ENCODE results near the gene ZNF750. TPM values are rescaled to one million over a fixed set of nuclear protein-coding genes. Genes with fewer than 3 reads are reported as not detected.

ZNF750 gene
- total RNA-seq, 2 experiments from 2014 or later, result not detected

GRCh38 chr17:82863383-82863940, 23.6 kb upstream of the ZNF750 start:
- no peaks in the 10 kb centered on the region for H3K9me3 Mint-ChIP-seq

GRCh38 chr17:82862737-82863382, 23.0 kb upstream of the ZNF750 start:
- Histone ChIP-seq H3K4me3 (ENCODE audit: low read length) (no peak overlapping the region), H3K9me3 (ENCODE audit: control insufficient read depth in 1 of 2, insufficient read depth in 1 of 2, low read length in 2 of 2) (no peaks in the 10 kb centered on the region), H3K4me1 (ENCODE audit: insufficient read depth, low read length) (peaks cover 96% of the 10 kb centered on the region), H3K36me3 (ENCODE audit: insufficient read depth, low read length) (no peaks in the 10 kb centered on the region), H3K27ac (ENCODE audit: low read depth in 1 of 2, low read length in 2 of 2) (peak overlapping the region; percentile 75 to 85), H3K27me3 (ENCODE audit: control insufficient read depth in 1 of 2, insufficient read depth in 2 of 2, low read length in 2 of 2) (no peaks in the 10 kb centered on the region)
- TF ChIP-seq CTCF (IDR thresholded peaks at IDR 0.05), result no peak
- ChIA-PET CTCF (interaction anchor here (1.2 to 2.1 kb wide), 4 partner anchors 21 to 70 kb away, joined by 3 to 27 read pairs (median 6); no protein-coding TSS in a partner anchor), POLR2A (interaction anchor here (1.1 to 2.7 kb wide), 4 partner anchors 22 to 336 kb away, joined by 3 to 41 read pairs (median 12); no protein-coding TSS in a partner anchor)
- Mint-ChIP-seq H3K27ac (peak overlapping the region; percentile 97), H3K9me3 (no peaks in the 10 kb centered on the region), H3K36me3 (ENCODE audit: low read depth) (no peaks in the 10 kb centered on the region), H3K27me3 (no peaks in the 10 kb centered on the region), H3K4me1 (ENCODE audit: low read depth) (peaks cover 66% of the 10 kb centered on the region), H3K4me3 (peak overlapping the region; percentile 11)
- no peak for ATAC-seq (ENCODE audit: poor library complexity)
- intact Hi-C loops (cut with DNase I, micrococcal nuclease), result no loop called here
- no peak for DNase-seq

More at GRCh38 chr17:82863383-82863940, 23.6 kb upstream of the ZNF750 start:
- Mint-ChIP-seq H3K36me3 (ENCODE audit: low read depth) (peaks cover under 1% of the 10 kb centered on the region), H3K4me1 (ENCODE audit: low read depth) (peaks cover 60% of the 10 kb centered on the region), H3K27me3 (no peaks in the 10 kb centered on the region), H3K27ac (peak overlapping the region; percentile 97), H3K4me3 (peak overlapping the region; percentile 32)
- ChIA-PET POLR2A (interaction anchor here (0.7 to 2.7 kb wide), 18 partner anchors 8 to 336 kb away, joined by 3 to 41 read pairs (median 4); partner anchors contain the start of gene FN3KRP), CTCF (interaction anchor here (1.1 to 2.6 kb wide), 11 partner anchors 10 to 81 kb away, joined by 3 to 27 read pairs (median 5); no protein-coding TSS in a partner anchor)
- H3K4me3 ChIP-seq (ENCODE audit: low read length), result peak overlapping the region; percentile 19
- peak in 1 of 14 experiments; percentile 18 for DNase-seq
- peaks cover 94% of the 10 kb centered on the region for H3K4me1 ChIP-seq (ENCODE audit: insufficient read depth, low read length)
- no peak for ATAC-seq (ENCODE audit: poor library complexity)
- intact Hi-C loops (cut with DNase I, micrococcal nuclease), result no loop called here
- no peak for TF ChIP-seq CTCF (IDR thresholded peaks at IDR 0.05)
- H3K27ac ChIP-seq (ENCODE audit: low read depth in 1 of 2, low read length in 2 of 2), result peak overlapping the region; percentile 75 to 85
- no peaks in the 10 kb centered on the region for H3K27me3 ChIP-seq (ENCODE audit: control insufficient read depth in 1 of 2, insufficient read depth in 2 of 2, low read length in 2 of 2)
- no peaks in the 10 kb centered on the region for H3K9me3 ChIP-seq (ENCODE audit: control insufficient read depth in 1 of 2, insufficient read depth in 1 of 2, low read length in 2 of 2)
- no peaks in the 10 kb centered on the region for H3K36me3 ChIP-seq (ENCODE audit: insufficient read depth, low read length)

DNA sequence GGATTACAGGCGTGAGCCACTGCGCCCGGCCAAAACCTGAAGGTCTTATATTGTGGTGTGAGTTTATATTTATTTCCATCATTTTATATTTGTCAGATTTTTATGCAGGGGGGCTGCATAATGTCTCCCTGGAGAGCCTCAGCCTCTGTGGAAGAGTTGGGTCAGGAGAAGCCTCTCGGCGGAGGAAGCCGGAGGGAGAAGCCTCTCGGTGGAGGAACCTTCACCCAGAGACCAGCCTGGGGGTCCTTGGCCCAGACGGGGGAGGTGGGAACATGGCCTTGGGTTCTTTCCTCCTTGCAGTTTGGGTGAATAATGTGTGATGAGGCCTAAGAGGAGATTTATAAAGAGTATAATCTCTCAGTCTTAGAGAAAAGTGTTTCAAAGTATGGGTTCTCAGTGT, 22.4 kb upstream of the ZNF750 start:
- Mint-ChIP-seq H3K27ac (peak overlapping the region; percentile 97), H3K36me3 (ENCODE audit: low read depth) (no peaks in the 10 kb centered on the region), H3K4me1 (ENCODE audit: low read depth) (peaks cover 66% of the 10 kb centered on the region), H3K27me3 (no peaks in the 10 kb centered on the region), H3K4me3 (peak overlapping the region; percentile 11), H3K9me3 (no peaks in the 10 kb centered on the region)
- POLR2A ChIA-PET, result interaction anchor here (2.7 kb wide), 1 partner anchor 22 kb away, joined by 41 read pairs; no protein-coding TSS in a partner anchor
- intact Hi-C loops (cut with DNase I, micrococcal nuclease), result no loop called here
- Histone ChIP-seq H3K4me1 (ENCODE audit: insufficient read depth, low read length) (peaks cover 90% of the 10 kb centered on the region), H3K27ac (ENCODE audit: low read depth in 1 of 2, low read length in 2 of 2) (peak overlapping the region in 1 of 2 donors; percentile 75), H3K4me3 (ENCODE audit: low read length) (no peak overlapping the region), H3K9me3 (ENCODE audit: control insufficient read depth in 1 of 2, insufficient read depth in 1 of 2, low read length in 2 of 2) (no peaks in the 10 kb centered on the region), H3K27me3 (ENCODE audit: control insufficient read depth in 1 of 2, insufficient read depth in 2 of 2, low read length in 2 of 2) (no peaks in the 10 kb centered on the region), H3K36me3 (ENCODE audit: insufficient read depth, low read length) (no peaks in the 10 kb centered on the region)
- CTCF ChIA-PET, result no interaction called here
- no peak for ATAC-seq (ENCODE audit: poor library complexity)
- DNase-seq, result no peak
- TF ChIP-seq CTCF (IDR thresholded peaks at IDR 0.05), result no peak

Measured in CD4-positive, alpha-beta T cell (primary cell).